Hippocampal formation (tissue), 2 donors: ENCODE measurements around the gene TTC7B.
"Not testable (repeated sequence)": the region's sequence is repeated elsewhere in the genome, so short reads cannot be mapped to it uniquely, and the experiment has no call there.

Source experiments
- DNase-seq, 2 donors: peaks; one replicate each; lab custom pipeline; 2025; lab: John Stamatoyannopoulos, UW

The TTC7B gene

DNA sequence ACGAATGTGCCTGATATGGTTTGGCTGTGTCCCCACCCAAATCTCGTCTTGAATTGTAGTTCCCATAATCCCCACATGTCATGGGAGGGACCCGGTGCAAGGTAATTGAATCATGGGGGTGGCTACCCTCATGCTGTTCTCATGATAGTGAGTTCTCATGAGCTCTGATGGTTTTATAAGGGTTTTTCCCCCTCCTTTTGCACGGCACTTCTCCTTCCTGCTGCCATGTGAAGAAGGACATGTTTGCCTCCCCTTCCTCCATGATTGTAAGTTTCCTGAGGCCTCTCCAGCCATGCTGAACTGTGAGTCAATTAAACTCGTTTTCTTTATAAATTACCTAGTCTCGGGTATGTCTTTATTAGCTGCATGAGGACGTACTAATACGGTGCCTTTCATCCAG, 289.7 kb downstream of the TTC7B start:
- not testable (repeated sequence) for DNase-seq

DNA sequence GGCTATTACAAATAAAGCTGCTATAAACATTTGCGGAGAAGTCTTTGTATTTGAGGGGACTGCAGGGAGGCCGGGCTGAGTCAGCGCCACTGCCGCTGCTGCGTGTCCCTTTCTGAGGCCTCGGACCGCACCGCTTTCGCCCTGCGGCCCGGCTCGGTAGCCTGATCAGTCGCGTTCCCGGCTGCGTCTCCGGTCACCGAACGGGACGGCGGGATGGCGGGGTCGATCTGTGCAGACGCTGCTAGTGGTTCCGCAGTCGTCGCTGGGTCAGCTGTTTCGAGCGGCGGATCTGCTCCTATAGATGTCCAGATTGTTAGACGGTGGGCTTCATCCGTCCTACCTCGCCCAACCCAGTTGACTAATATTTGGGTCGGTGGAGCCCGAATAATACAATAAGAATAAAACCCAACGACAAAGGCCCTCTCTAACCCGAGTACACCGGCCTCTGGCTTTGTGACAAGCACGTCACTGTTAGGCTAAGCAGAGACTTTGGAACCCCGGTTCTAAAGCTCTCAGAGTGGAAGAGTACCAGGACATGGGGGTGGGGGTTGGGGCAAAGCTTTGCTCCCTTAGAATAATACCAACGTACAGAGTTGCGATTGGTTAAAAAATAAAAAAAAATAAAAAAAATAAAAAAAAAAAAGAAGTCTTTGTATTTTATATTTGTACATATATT, 290.7 kb downstream of the TTC7B start:
- not testable (repeated sequence) for DNase-seq

DNA sequence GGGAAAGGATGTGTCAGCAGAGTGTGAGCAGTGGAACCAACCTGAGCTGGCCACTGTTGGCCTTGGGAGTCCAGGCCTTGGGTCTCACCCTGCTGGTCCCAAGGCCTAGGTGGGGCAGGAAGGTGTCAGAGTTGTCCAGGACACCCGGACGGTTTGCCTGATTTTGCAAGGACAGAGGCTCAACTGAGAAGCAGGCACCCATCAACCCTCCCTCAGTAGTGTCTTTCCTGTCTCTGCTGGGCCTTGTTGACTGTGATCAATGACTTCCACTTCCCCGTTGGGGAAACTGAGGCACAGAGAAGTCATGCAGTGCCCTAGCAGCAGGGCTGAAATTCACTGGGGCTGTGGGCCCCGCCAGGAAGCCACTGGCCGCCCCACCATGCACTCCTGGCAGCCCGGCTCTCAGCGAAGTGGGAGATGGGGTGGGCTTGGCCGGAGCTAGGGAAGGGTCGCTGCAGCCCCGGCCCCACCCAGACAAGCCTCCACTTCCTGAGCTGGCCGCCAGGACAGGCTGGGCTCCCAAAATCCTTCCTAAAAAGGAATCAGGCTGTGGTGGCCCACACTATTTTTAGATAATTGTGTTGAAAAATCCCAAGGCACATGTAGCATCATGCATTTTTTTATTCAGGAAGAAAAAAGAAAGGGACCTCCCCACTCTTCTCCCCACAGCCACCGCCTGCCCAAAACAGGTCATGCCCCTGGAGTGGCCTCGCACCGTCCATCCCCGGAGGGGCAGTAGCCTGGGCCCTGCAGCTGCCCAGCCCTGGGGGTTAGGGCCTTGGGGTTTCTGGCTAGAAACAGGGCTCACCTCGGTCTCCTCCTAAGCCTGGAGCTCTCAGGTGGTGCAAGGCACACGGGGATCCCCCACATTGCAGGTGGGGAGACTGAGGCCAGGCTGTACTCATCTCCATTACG, 292.0 kb downstream of the TTC7B start:
- DNase-seq, result no peak

DNA sequence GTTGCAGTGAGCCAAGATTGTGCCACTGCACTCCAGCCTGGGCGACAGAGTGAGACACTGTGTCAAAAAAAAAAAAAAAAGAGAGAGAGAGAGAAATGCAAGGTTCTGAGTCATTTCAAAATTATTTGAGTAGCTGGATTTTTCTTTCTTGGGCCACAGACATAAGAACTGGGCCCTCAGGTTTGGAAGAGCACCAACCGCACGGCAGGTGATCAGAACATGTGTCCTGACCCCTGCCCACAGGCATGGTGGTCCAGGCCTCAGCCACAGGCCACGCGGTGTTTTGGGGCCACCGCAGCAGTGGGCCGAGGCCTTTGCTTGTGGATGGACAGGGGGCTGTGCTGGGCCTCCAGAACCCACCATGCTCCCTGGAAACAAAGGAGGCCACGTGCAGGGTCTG, 292.7 kb downstream of the TTC7B start:
- no peak for DNase-seq

DNA sequence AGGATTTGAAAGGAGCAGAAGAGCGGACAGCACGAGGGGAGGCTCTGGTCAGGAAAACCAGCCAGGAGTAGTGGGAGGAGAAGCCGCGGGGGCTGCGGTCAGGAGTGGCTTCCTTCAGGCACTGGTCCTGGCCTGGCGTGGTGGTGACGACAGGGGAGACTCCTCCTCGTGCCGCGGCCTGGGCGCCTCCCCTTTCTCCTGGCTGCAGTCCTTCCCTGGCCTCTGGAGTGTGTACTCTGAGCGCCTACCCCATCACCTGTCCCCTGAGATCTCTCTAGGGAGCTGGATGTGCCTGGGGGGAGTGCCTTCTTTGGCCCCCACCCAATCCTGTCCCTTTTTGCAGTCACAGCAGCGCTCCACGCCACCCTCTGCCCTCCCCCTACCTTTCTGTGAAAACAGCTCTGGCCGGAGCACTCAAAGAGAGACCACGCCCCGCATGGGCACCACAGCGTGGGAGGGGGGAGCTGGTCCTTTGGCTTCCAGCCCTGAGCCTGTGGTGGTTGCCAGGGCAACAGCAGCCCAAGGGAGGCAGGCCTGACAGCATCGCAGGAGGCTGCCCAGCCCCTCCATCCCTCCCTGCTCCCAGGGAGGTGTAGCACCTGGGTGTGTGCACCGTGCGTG, 293.5 kb downstream of the TTC7B start:
- DNase-seq, result peak; percentile 32 to 63

DNA sequence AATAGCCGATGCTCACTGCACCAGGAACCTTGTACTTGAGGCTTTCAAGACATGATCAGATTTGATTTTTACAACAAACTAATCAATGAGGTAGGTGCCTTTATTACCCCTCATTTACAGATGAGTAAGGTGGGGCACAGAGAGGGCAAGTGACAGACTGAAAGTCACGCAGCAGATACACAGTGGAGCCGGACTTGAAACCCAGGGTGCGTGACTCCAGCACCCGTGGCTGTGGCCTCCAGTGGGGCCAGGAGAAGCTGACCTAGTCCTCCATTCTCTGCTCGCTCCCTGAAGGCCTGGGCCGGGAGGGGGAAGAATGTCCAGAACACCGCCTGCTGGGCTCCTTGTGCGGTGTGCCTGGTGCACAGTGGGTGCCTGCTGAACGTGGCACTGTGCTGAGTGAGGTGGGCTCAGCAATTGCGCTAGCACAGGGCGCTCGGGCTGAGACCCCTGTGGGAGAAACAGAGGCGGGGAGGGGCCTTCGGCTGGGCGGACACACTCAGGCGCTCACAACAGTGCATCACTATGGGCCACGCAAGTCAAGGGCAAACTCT, 294.2 kb downstream of the TTC7B start:
- DNase-seq, result no peak

DNA sequence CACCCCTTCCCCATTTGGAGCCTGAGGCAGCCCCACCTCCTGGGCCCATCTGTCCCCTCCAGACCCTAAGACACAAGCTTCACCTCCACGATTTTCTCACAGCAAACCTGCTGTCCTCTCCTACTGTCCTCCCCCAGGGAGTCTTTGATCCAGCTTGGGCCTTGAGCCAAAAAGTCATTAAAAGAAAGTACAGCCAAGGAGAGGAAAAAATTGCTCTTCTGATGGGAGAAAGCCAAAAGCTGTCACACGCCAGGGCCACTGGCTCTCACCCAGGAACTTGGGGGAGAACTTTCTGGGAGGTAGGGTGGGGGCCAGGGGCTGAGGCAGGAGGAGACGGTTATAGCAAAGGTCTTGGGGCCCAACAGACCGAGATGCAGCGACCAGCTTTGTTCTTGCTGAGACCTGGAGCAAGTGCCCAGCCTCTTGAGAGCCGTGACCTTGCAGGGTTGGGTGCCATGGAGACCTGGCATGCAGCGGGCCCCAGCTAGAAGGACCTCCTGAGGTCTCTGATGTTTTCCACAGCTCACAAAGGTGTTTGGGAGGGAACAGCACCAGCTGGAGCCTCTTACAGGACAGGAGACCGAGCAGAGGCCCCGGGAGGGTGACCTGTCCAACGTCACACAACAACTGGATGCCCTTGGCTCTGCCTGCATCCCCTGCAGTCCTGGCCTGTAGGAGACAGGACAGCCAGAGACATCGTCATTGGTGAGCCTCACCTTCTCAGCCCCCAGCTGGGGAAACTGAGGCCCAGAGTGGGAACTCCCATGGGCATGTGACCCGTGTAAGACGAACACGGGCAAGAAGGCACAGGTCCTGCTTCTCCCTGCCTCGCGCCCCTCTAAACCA, 294.9 kb downstream of the TTC7B start:
- DNase-seq, result no peak

DNA sequence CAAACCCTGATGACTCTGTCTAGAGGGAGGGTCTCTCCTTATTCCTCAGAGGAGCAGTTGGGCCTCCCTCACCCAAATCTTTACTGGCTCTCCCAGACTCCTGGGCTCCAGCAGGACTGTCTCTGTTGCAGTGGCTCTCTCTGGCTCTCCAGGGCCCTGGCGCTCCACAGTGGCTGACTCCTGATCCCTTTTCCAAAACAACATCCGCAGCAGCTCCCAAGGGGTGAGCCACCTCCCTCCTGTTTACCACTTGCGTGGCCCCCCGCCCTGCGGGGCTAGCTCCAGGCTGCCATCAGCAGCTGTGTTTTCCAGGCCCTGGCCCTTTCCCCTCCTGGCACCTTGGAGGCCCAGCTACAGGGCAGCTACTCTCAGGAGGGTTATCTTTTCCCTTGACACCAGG, 295.9 kb downstream of the TTC7B start:
- no peak for DNase-seq

DNA sequence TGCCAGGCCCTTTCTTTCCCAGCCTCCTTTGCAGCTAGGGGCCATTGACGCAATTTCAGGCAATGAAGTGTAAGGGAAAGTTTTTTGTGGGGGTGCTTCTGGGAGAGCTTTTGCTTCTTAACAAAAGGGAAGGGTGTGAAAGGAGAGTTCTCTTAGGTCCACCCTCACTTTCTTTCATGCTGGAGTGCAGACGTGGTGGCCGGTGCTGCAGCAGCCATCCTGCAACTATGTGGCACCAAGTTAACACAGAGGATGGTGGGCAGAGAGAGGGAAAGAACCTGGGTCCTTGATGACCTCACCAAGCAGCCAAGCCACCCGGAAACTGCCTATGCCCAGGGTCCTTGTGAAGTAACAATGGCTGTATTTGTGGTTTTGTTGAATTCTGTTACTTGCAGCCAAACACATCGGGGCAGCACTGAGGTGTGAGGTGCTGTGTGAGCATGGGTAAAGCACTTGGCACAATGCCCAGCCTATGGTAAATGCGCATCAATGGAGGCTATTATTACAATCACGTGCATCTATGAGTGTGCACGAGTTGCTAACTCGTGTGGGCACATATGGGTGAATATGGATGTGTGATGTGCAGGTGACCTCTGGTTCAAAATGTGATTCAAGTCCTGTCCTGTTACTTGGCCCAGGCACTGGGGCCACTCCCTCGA, 296.8 kb downstream of the TTC7B start:
- DNase-seq, result no peak

DNA sequence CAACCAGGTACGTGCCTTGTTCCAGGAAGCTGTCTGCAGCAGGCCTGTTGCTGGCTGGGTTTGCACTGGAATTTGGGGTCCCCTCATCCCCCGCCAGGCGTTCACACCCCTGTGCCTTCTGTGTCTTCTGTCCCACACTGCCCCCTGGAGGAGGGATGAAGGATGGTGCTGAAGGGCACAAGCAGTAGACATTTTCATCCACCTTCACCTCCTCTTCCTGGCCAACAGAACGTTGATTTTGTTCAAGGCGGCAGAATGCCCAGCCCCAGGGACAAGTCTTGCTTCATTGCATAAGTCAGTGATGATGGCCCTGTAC, 297.3 kb downstream of the TTC7B start:
- DNase-seq, result no peak

DNA sequence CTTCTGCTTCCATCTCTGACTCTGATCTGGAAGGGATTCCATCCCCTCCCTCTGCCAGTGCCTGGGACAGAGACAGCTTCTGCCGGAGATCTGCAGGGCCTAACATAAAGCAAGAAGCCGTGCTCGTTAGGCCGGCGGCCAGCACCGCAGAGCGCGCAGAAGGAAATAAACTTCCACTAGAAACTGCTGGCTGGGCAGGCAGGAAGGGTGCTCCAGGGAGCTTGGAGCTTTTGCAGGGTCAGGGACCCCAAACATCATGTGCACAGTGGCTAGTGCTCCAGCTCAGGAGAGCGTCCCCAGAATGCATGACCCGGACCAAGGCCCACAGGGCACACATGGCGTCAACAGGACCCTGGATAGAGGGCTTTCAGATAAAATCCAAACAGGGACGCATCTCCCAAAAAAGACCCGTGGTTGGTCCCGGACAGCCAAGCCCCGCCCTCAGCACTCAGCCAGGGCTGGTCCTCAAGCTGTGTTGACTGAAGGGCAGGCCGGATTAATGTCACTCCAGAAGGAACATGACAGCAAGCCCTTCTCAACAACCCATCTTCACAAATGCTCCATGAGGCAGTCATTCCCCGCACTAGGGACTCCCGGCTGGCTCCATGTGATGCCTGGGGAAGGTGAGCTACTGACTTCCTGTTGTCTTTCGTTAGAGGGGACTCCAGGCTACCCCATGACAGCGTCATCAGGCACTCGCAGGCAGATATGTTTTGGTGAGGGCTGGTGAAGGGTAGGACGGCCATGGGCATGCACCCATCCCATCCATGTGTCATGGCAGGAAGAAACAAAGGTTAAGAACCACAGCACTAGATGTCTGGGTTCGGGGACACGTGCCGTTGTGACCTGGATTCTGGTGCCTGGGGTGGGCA, 297.9 kb downstream of the TTC7B start:
- no peak for DNase-seq

DNA sequence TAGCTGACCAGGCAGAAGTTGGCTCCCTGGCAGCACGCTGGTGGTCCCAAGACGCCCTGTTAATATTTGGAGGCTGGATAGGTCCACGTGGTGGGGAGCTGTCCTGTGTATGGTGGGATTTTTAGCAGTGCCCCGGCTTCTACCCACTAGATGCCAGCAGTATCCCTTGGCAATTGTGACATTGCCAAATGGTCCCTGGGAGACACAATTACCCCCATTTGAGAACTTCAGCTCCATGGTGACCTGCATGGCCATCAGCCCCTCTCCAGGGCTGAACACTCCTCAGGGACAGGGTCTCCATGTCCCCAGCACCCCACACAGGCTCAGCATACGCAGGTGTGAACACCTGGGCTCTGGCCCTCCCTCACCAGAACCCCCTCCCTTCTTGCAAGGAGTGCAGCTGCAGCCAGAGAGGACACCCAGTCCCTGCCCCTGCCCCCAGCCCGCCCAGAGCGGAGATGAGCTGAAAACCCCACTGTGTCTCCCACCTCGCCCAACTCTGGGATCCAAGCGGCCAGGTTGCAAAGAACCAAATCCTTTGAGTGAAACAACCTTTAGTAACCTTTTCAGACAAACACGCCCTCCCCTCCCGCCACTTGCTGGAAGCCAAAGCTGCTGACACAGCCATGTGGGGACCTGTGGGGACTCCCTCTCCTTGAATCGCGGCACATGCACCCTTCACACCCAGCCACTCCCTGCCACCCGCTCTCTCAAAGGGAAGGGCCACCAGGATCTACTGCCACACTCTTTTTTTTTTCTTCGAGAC, 299.0 kb downstream of the TTC7B start:
- no peak for DNase-seq

DNA sequence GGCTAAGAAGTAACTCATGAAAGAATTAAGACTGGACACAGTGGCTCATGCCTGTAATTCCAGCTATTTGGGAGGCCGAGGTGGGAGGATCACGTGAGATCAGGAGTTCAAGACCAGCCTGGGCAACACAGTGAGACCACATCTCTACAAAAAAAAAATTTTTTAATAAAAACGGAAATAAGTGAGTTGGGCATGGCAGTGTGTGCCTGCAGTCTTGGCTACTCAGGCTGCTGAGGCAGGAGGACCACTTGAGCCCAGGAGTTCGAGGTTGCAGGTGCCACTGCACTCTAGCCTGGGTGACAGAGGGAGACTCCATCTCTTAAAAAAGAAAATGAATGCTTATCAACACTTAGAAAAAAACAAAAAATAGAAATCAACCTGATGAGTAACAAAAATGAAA, 301.7 kb downstream of the TTC7B start:
- DNase-seq, result no peak

DNA sequence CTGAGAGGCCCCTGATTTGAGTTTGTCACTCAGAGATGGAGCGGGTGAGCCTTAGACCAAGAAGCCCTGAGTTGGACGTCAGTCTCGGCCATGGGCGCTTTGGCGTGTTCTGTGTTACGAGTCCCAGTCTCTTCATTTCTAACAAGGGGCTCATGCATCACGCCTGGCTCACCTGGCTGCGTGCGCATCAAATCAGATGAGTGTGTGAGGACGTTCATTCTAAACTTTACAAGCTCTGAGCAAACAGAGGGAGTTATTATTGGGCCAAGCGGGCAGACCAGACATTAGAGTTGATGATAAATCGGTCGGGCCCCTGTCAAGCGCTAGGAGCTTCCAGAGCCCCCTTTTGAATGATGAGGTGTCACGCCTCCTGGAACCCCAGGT, 302.2 kb downstream of the TTC7B start:
- no peak for DNase-seq

DNA sequence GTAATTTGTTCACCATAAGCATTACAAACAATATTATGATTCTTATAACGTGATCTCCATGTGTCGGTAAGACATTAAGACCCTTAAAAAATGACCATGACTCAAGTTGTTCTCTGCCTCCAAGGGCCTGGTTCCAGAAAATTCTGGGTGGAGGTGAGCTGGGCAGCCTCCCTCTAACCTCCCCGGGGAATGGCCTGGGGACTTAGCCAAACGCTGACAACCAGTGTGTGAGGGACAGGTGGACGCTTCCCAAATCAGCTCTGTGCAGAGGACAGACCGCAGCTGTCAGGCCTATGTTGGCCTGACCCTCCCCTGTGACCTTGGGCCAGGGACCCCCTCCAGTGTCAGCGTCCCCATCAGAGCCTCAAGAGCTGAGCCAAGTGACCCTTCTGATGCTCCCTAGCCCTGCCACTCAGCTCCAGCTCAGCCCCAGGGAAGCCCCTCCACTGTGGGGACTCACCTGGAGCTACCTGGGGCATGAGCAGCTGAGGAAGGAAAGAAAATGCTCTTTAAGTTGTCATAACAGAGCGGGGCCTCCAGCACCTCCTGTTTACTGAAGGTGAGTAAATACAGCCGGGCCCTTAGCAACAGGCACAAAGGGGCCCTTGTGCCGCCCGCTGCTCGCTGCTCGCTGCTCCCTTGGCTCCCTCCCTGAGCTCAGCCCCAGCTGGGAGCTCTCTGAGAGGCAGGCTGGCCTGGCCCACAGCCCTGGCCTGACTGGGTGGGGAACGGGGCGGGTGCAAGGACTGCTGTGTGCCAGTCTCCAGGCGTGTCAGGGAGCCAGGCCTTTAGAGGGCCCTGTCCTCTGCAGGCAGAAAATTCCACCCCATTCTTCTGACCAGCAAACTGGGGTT, 302.8 kb downstream of the TTC7B start:
- DNase-seq, result peak; percentile 96 to 97

DNA sequence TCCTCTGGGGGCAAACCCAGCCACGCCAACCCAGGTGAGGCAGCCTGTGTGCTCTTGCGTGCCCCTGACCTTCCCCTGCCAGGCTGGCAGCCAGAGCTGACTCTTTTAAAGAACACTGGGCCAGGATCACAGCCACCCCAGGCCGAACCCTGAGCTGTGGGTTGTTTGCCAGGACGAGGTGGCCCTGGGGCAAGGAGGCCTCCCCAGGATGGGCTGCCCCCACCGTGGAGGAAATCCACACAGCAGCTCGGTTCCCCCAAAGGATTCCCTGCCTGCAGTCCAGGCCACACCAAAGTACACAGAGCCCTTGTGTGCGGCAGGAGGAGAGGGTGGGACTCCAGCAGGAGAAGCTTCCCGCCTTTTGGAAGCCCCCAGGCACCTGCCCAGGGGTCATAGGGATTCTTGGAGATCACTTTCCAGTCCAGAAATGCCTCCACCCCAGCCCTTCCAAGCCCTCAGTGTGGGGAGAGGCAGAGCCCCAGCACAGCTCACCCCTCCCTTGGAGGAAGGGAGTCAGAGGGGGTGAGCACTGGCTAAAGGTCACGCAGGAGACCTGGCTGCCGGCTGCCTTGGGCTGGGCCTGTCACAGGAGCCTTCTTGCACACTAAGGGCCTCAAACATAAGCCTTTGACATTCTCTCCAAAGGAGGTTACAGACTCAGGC, 303.8 kb downstream of the TTC7B start:
- DNase-seq, result peak in 1 of 2 donors; percentile 54

DNA sequence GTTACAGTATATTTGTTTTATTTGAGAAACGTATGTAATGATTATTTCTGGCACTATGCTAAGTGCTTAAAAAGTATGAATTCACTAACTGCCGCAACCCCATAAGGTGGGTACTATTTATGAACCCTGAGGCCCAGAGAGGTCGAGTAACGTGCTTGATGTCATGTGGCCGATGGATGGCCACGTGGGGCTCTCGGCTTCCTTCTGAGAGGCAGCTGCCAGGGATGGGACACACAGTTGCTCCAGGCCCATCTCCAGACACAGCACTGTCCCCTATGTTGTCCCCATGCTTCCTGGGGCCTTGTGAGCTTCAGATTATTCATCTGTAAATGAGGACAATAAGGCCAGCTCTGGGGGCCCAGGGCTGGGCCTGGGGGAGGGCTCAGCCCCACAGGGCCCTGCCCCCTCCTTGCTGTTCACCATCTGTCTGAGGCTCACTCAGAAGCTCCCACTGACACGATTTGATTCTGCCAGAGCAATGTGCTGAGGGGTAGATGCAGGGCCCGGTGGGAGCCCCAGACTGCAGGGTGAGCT, 304.4 kb downstream of the TTC7B start:
- peak in 1 of 2 donors; percentile 40 for DNase-seq

DNA sequence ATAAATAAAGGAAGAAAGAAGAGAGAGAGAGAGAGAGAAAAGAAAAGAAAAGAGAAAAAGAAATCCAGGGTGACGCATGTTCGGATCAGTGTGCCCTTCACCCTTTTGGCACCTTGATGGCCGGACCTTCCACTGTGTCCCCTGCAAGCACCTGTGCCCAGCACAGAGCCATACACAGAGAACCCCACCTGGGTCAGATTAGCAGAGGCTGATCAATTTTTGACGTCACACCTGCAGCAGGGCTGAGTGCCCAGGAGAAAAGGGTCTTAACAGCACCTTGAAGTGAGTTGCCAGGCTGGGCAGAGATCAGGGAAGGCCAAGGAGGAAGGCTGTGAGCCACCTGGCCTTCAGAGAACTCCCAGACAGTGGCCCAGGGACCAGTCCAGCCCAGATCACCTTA, 305.0 kb downstream of the TTC7B start:
- DNase-seq, result no peak
